Breast epithelium (tissue), 4 donors: Measurements from ENCODE around the gene EID2. TPM values are rescaled to one million over a fixed set of nuclear protein-coding genes. Genes with fewer than 3 reads are reported as not detected.
A peak's percentile ranks its signal among the peaks of the same experiment; 100 is the strongest.

Experiments used
- DNase-seq, 2 donors: peaks; one replicate each; pipeline ENCODE4 v3.0.0-alpha.2; 2019; ENCODE audit warnings: low spot score in 2 of 2
- H3K27ac ChIP-seq, 2 donors: fragments of 200-600 bp; sonication (generic) in 1 of 2; one replicate each; pipeline ENCODE4 v1.5.1; 2016 to 2019; ENCODE audit warnings: mild to moderate bottlenecking in 1 of 2
- H3K27me3 ChIP-seq, 2 donors: fragments of 200-600 bp; sonication (generic) in 1 of 2; one replicate each; pipeline versions ENCODE4 v1.5.1 to v1.6.0; 2017 to 2019; ENCODE audit warnings: control low read depth in 1 of 2, mild to moderate bottlenecking in 1 of 2
- H3K36me3 ChIP-seq: fragments of 200-600 bp; one replicate; pipeline ENCODE4 v1.5.1; 2019
- H3K4me1 ChIP-seq, 2 donors: fragments of 200-600 bp; sonication (generic); one replicate each; pipeline ENCODE4 v1.5.1; 2016 to 2019; ENCODE audit warnings: control low read depth in 1 of 2
- H3K4me3 ChIP-seq, 3 donors: fragments of 200-600 bp; sonication (generic); 1 replicate in 2 of 3; 2 replicates in 1 of 3; pipeline ENCODE4 v1.5.1; 2016 to 2019; ENCODE audit warnings: mild to moderate bottlenecking in 3 of 3, moderate library complexity in 2 of 3
- H3K9me3 ChIP-seq, 2 donors: fragments of 200-600 bp; sonication (generic) in 1 of 2; one replicate each; pipeline ENCODE4 v1.5.1; 2016 to 2019; ENCODE audit warnings: control low read depth in 1 of 2
- CTCF ChIP-seq, 3 donors: fragments of 450-650 bp; IDR thresholded peaks; one replicate each; pipeline ENCODE4 v1.5.1; 2016 to 2017; ENCODE audit warnings: antibody characterized with exemption in 3 of 3, mild to moderate bottlenecking in 3 of 3, moderate library complexity in 3 of 3
- POLR2A ChIP-seq: fragments of 450-650 bp; IDR thresholded peaks from one replicate; pipeline ENCODE4 v1.6.1; 2016; ENCODE audit warnings: antibody characterized with exemption, mild to moderate bottlenecking, moderate library complexity
- POLR2AphosphoS5 ChIP-seq, 3 donors: sonication (generic); formaldehyde crosslinking; IDR thresholded peaks; one replicate each; pipeline ENCODE4 v1.6.1; 2017; ENCODE audit warnings: antibody characterized with exemption in 3 of 3
- intact Hi-C: fragments of 100-400 bp; cut with DNase I; formaldehyde crosslinking; loops from one replicate; pipeline ENCODE4 v1.15.1; 2023; ENCODE audit warnings: low total_unique reads
- total RNA-seq, 3 donors: library from RNA; depleted of rRNA; stranded (reverse); fragments of >200 nt; gene quantifications; one replicate each; pipeline ENCODE4 v1.1.0, GENCODE V29; 2016

EID2 gene
- total RNA-seq, 3 donors from 2014 or later: 13.0 to 14.7 (median 13.4) TPM

DNA sequence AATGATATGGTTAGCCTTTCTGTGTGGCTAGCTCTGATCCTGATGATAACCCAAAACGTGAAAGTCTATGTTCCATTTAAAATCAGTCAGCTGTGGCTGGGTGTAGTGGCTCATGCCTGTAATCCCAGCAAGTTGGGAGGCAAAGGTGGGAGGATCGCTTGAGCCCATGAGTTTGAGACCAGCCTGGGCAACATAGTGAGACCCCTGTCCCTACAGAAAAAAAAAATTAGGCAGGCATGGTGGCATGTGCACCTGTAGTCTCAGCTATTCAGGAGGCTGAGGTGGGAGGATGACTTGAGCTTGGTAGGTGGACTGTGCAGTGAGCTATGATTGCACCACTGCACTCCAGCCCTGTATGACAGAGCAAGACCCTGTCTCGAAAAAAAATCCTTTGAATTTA is 6.2 kb downstream of the EID2 start:
- H3K27ac ChIP-seq: no peak overlapping the region
- no peaks in the 10 kb centered on the region for H3K27me3 ChIP-seq
- no peaks in the 10 kb centered on the region for H3K9me3 ChIP-seq
- intact Hi-C loops: no loop called here
- no peaks in the 10 kb centered on the region for H3K36me3 ChIP-seq
- no peak for TF ChIP-seq POLR2A
- no peak for TF ChIP-seq POLR2AphosphoS5 (IDR thresholded peaks at IDR 0.05)
- TF ChIP-seq CTCF (IDR thresholded peaks at IDR 0.05): no peak
- H3K4me1 ChIP-seq: peaks cover 0 to 6% of the 10 kb centered on the region in 2 donors
- no peak overlapping the region for H3K4me3 ChIP-seq
- no peak for DNase-seq

GRCh38 chr19:39533003-39533512 is 6.9 kb downstream of the EID2 start:
- intact Hi-C loops: no loop called here
- TF ChIP-seq CTCF (IDR thresholded peaks at IDR 0.05): no peak
- no peak for TF ChIP-seq POLR2AphosphoS5 (IDR thresholded peaks at IDR 0.05)
- TF ChIP-seq POLR2A: no peak
- no peaks in the 10 kb centered on the region for H3K27me3 ChIP-seq
- H3K4me1 ChIP-seq: no peaks in the 10 kb centered on the region
- no peaks in the 10 kb centered on the region for H3K36me3 ChIP-seq
- H3K27ac ChIP-seq: no peak overlapping the region
- no peaks in the 10 kb centered on the region for H3K9me3 ChIP-seq
- peak overlapping the region in 2 of 3 donors; percentile 88 to 93 for H3K4me3 ChIP-seq
- DNase-seq: no peak

- no peaks in the 10 kb centered on the region for H3K36me3 ChIP-seq
- H3K4me3 ChIP-seq: peak within 1 kb of the TSS; percentile 81 to 93 (median 88)
- H3K4me1 ChIP-seq: no peaks in the 10 kb centered on the region
- peak within 1 kb of the TSS; percentile 80 to 88 for H3K27ac ChIP-seq
- no peaks in the 10 kb centered on the region for H3K27me3 ChIP-seq
- intact Hi-C loops: no loop called here
- TF ChIP-seq POLR2A (no peak), POLR2AphosphoS5 (IDR thresholded peaks at IDR 0.05) (peak in 2 of 3 donors; percentile 36 to 75), CTCF (IDR thresholded peaks at IDR 0.05) (peak; percentile 96 to 99 (median 99))
- H3K9me3 ChIP-seq: no peaks in the 10 kb centered on the region
- peak; percentile 91 to 95 for DNase-seq
These were observed 7.5 kb downstream of the EID2 start, which contains the start of gene EID2B for GRCh38 chr19:39532233-39533002. TSS of gene EID2B (minus strand) at chr19:39532852. CDS start at chr19:39532802, 50 bp downstream.

- Histone ChIP-seq H3K27ac (peak overlapping the region; percentile 80 to 88), H3K4me3 (peak overlapping the region; percentile 81 to 93 (median 88)), H3K9me3 (no peaks in the 10 kb centered on the region), H3K36me3 (no peaks in the 10 kb centered on the region), H3K27me3 (no peaks in the 10 kb centered on the region), H3K4me1 (no peaks in the 10 kb centered on the region)
- intact Hi-C loops: no loop called here
- DNase-seq: peak in 1 of 2 donors; percentile 39
- TF ChIP-seq POLR2AphosphoS5 (IDR thresholded peaks at IDR 0.05) (no peak), POLR2A (no peak), CTCF (IDR thresholded peaks at IDR 0.05) (no peak)
These were observed 8.1 kb downstream of the EID2 start for GRCh38 chr19:39531834-39532232.

DNA sequence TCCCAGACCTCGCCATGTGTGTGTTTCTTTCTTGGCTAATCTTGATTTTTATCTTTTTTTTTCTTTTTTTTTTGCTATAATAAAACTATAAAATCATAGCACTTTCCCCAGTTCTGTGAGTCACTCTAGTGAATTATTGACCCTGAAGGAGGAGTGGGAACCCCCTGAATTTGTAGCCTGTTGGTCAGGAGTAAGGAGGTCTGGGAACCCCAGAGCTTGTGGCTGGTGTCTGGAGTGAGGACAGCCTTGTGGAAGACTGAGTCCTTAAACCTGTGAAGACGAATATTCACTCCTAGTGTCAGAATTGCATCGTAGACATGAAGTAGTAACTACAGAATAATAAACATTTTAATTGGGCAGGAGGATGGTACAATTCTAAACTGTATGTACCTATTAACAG is 14.8 kb downstream of the EID2 start:
- H3K4me3 ChIP-seq: no peak overlapping the region
- no peaks in the 10 kb centered on the region for H3K36me3 ChIP-seq
- DNase-seq: no peak
- H3K27me3 ChIP-seq: no peaks in the 10 kb centered on the region
- no peaks in the 10 kb centered on the region for H3K4me1 ChIP-seq
- no peak for TF ChIP-seq CTCF (IDR thresholded peaks at IDR 0.05)
- TF ChIP-seq POLR2AphosphoS5 (IDR thresholded peaks at IDR 0.05): no peak
- no peak for TF ChIP-seq POLR2A
- intact Hi-C loops: no loop called here
- H3K27ac ChIP-seq: no peak overlapping the region
- H3K9me3 ChIP-seq: no peaks in the 10 kb centered on the region
